ENCODE data around the gene GOLM1.
"Not testable (repeated sequence)": the region's sequence is repeated elsewhere in the genome, so short reads cannot be mapped to it uniquely, and the experiment has no call there.

GOLM1 gene, protein sequence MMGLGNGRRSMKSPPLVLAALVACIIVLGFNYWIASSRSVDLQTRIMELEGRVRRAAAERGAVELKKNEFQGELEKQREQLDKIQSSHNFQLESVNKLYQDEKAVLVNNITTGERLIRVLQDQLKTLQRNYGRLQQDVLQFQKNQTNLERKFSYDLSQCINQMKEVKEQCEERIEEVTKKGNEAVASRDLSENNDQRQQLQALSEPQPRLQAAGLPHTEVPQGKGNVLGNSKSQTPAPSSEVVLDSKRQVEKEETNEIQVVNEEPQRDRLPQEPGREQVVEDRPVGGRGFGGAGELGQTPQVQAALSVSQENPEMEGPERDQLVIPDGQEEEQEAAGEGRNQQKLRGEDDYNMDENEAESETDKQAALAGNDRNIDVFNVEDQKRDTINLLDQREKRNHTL

DNA sequence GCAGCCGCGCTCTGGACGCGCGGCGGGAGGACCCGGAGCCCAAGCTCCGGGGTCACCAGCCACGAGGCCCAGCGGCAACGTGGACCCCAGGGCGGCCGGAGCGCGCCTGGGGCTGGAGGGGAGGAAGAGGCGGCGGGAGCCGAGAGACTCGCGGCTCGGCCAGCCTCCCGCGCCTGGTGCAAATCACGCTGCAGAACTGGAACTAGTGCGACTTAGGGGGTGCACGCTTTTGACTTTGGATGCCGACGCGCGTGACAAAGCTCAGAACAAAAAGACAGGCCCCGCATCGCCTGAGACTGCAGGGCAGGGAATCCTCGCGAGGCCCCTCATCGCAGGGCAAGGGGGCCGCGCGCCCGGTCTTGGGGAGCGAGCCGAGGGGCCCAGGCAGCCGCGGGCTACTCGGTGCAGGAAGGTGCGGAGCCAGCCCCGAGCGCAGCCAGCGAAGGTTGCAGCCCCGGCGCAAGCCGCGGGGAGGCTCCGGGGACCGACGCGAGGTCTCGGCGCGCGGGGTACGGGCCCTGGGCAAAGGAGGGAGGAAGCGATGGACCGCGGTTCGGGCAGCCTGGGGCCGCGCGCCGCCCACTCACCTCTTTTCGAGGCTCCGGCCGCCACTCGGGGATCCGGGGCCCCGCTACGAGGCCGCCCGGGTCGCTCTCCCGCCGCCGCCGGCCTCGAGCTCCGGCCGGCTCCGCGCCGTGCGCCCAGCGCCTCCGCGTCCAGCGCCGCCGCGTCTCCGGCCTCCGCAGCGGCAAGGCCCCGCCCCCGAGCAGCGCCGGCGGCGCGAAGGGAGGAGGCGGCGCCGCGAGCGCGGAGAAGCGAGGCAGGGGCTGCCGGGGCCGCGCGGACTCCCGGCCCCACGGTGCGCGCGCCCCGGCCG is at the start of gene GOLM1:
GOLM1 (minus strand) TSS at position 735 of the 877 bp plus-strand sequence. CDS start 20,238 bp downstream, outside the sequence.
- peak in 1 of 2 donors; percentile 11 for DNase-seq (ENCODE audit: low read depth in 2 of 2)

DNA sequence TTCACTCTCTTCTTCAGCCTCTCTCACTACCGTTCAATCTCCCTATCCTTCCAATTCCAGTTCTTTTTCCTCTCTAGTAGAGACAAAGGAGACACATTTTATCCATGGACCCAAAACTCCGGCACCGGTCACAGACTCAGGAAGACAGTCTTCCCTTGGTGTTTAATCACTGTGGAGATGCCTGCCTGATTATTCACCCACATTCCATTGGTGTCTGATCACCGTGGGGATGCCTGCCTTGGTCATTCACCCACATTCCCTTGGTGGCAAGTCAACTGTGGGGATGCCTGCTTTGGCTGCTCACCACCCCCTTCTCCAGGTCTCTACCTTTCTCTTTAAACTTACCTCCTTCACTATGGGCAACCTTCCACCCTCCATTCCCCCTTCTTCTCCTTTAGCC is 47.3 kb upstream of the GOLM1 start:
- DNase-seq (ENCODE audit: low read depth in 2 of 2) = not testable (repeated sequence)

DNA sequence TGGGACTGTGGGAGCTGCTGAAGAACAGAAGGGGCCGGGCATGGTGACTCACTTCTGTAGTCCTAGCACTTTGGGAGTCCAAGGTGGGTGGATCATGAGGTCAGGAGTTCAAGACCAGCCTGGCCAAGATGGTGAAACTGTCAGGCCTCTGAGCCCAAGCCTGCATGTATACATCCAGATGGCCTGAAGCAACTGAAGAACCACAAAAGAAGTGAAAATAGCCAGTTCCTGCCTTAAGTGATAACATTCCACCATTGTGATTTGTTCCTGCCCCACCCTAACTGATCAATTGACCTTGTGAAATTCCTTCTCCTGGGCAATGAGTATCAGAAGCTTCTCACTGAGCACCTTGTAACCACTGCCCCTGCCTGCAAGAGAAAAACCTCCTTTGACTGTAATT is 46.6 kb upstream of the GOLM1 start:
- not testable (repeated sequence) for DNase-seq (ENCODE audit: low read depth in 2 of 2)

DNA sequence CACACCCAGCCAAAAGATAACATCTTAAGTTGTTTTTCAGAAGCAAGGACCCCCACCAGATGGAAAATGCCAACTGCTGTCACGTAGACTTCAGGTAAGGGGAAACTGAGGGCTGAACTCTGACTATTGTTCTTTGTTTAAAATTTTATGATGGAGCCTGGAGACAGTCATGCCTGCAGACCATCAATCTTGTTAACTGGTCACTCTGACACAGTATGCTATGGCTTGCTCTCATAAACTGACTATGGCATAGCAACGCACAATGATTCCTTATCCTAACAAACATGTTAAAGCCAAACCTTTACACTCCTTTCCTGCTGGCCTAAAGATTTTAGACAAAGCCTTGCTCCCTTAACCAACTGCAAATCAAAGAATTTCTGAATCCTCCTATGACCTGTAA is 43.6 kb upstream of the GOLM1 start:
- DNase-seq (ENCODE audit: low read depth in 2 of 2) = no peak

DNA sequence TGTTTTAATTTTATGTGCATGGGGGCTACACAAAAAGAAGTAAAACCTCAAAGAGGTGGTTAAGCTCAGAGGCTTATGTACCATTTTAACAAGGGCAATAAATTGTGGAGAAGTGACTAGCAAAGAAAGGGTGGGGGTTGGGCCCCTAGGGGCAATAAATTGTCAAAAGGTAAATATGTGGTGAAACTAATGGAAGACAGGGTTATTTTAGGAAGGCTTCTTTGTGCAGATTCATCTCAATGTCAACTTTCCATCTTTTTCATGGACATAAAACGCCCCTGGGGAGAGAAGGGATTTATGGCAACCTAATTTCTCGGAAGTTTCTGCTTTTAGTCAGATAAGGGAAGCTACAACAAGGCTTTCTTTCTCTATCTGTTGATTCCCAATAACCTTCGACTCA is 42.5 kb upstream of the GOLM1 start:
- no peak for DNase-seq (ENCODE audit: low read depth in 2 of 2)

DNA sequence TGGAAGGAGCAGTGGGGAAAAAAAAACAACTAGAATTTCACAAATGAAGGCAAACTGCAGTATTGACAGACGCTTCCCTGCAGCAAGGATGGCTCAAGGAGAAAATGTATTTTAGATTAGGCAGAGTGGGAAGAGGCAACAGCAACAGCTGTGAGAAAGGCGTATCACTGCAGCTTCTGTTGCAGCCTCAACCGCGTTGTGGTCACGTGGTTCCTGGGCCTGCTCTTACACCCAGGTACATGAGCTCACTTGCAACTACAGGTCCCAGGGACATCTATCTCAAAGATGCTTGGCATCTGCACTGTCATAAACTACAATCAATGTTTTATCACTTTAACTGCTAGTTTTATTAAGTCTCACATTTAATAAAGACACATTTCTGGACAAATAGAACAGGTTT is 36.0 kb upstream of the GOLM1 start:
- DNase-seq (ENCODE audit: low read depth in 2 of 2) = no peak

DNA sequence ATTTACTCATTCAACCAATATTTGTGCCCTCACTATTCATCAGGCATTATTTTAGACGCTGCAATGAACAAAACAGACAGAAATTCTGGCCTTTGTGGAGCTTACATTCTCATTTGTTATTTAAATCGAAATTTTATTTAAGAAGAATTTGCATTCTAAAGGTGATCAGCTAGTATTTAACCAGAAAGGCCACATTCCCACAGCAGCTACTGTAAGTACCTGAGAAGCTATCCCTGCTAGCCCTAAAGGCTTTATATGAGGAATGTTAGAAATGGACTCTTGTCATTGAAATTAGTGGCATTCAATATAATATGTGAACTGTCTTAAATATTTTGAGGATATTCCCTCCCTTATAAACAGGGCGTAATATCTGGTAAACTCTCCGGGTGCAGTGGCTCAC is 35.0 kb upstream of the GOLM1 start:
- DNase-seq (ENCODE audit: low read depth in 2 of 2) = no peak

DNA sequence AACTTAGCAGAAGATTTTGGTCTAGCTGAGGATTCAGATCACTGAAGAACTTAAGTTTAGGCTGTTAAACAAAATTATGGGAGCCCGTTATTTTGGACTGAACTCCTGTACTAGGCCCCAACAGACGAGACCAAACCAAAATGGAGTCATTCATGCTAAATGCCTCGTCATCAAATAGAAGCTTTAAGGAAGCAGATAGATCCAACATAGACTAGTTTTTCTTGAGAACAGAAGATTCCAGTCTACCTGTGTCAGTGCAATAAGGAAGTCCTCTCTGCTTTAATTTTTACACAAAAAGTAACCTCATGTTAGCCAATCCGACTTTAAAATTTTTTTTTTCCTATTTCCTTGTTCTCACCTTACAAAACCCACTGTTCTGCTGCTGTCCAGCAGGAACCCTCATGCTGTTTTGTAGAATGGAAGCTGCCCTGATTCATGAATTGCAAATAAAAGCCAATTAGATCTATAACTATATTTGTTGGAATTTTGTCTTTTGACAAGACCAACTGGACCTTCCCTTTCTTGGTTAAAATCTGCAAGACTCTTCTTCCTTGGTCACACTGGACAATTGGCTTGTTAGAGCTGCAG is 29.0 kb upstream of the GOLM1 start:
- no peak for DNase-seq (ENCODE audit: low read depth in 2 of 2)

DNA sequence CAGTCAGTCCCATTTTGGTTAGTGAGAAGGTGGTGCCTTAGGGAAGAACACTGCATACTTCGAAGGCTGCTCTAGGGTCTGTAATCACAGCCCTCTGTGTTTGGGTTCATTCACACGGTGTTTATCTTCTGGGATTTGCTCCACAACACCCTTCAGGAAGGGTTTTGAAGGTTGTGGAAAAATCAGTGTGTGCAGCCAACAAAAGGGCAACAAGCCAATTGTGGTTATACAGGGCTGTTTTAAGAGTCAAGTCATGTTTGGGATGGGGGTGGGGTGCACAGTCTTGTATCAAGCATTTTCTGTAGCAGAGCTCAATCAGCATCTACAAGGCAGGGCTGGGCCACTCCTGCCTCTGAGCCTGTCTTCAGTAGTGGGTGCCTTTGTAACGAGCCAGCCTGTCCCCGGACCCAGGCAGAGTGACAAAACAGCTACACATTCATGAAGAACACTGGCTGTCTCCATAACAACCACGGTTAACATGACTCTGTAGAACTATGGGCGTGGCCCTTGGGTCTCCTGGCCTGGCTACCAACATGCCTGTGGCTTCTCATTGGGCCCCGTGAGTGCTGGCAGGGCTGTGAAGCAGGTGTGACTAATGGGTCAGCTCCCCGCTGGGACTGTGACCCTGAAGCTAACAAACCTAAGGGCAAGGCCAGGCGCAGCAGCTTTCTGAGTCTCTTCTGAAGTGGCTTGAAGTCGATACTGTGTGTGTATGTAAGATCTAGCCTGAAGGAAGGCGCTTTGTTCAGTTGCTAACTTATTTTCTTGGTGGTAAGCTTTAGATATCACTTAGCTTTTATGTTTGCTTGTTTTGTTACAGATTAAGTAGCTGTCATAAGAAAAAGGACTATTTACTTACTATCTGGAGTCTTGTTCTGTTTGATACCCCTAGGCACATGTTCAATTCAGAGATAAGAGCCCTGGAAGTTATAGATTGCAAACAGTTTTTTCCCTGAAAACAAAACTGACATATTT is 27.9 kb upstream of the GOLM1 start:
- DNase-seq (ENCODE audit: low read depth in 2 of 2) = no peak

DNA sequence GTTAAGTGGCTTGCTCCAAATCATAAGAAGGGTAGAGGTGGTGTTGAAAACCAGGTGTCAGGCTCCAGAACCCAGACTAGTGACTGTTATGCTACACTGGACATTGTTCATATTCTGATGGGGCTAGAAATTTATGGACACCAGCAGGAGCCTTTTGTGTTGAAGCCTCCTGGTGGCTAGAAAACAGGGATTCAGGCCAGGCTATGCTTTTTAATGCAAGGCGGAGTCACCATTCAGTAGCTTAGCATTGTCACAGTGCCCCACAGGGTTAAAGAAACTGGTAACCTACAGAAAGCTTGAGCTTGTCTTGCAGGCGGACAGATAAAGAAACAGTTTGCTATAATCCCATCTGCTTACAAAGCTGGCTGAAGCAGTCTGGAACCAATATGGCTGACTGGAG is 23.0 kb upstream of the GOLM1 start:
- no peak for DNase-seq (ENCODE audit: low read depth in 2 of 2)

DNA sequence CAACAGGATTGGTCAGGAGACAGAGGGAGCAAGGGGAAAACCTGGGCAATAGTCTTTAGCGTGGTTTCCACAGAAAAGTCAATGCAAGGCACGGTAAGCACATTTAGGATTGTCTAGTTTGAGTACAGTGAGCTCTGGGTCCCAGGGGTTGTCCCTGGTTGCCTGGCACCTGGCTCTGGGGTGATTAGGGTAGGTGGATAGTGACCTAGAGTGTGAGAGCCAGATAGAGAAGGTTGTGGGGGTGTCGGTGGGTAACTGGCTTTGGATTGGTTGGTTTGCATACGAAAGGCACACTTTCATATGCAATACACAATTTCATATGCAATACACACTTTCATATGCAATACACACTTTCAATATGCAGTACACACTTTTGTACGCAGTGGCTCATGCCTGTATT is 20.1 kb upstream of the GOLM1 start:
- no peak for DNase-seq (ENCODE audit: low read depth in 2 of 2)

DNA sequence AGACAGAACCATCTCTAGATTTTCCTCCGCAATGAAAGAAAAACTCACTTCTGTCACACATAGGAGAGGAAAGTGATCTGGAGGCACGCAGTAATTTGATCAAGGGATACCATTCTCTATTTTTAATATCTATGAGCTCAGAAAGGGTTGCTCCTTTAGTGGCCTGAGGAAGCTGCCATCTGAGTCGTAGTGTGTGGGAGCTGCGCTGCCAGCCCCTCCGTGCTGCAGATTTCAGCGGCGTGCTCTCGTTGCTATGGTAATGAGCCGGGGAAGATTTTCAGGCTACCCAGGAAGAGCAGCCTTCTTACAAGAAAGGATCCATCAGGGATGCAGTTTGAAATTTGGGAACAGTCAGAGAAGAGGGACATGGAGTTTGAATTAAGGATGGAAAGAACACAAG is 17.1 kb upstream of the GOLM1 start:
- no peak for DNase-seq (ENCODE audit: low read depth in 2 of 2)

DNA sequence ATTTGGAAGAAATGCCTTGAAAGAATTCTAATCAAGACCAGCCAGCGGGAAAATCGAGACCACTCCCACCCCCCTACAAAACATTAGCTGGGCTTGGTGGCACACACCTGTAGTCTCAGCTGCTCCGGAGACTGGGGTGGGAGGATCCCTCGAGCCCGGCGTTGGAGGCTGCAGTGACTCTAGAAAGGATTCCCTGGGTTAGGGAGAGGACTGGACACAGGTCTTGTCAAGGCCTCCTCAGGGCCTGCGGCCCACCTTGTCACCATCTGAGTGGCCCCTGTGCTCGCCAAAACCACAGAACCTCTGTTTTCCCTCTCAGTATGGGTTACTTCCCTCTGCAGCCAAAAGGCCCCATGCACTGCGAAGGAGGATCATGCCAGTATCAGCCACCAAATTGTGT is 16.5 kb upstream of the GOLM1 start:
- DNase-seq (ENCODE audit: low read depth in 2 of 2) = no peak

DNA sequence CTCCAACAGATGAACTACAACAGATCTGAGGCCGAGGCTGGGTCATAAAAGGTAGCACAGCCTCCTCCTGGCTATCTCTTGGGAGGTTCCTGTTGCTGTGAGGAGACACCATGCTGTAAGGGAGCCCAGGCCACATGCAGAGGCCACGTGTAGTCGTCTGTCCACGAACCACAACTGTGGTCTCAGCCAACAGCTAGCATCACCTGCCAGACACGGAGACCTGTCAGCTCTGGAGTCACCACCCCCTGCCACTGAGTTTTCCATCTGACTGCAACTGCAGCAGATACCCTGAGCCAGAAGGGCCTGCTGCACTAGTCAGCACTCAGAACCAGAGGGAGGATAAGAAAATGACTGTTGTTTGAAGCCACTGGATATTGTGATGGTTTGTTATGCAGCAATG is 12.7 kb upstream of the GOLM1 start:
- no peak for DNase-seq (ENCODE audit: low read depth in 2 of 2)

DNA sequence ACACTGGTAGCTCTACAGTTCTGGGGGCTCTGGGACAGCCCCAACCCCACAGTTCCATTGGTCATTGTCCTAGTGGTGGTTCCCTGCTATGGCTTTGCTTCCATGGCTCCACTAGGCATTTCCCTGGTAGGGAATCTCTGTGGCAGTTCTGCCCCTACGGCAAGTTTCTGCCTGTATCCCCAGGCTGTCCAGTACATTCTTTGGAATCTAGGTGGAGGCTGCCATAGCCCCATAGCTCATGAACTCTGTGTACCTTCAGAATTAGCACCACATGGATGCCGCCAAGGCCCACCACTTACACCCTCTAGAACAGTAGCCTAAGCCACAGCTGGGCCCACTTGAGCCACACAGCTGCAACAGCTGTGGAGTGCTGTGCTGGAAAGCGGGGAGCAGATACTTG is 3.3 kb upstream of the GOLM1 start:
- no peak for DNase-seq (ENCODE audit: low read depth in 2 of 2)

DNA sequence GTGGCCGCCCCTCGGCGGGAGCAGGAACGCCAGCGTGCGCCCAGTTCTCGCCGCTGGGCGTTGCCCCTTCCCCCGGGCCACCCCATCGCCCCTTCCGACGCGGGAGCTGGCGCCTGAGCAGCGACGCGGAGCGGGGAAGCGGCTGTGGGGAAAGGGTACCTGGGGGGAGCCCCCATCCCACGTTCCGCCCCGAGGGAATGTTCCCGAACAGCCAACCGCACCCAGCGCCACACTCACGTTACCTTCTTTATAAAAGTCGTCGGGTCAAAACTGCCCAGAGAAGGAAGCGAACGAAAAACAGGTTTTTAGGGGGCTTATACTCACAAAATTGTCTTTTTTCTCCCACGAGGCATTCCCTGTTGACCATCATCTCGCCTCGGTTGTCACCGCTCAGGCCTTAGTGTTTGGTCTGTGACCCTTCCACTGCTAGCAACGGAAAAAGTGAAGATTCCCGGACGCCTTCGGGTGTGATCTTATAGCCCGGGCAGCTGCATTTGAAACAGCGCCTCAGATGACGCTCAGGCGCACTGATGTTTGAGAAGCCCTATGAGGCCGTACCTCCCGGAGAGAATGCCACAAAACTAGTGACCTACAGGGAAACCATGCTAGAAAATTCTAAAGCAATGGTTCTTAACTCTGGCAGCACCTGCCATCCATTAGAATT is 475 bp upstream of the GOLM1 start:
- DNase-seq (ENCODE audit: low read depth in 2 of 2) = peak in 1 of 2 donors; percentile 4

DNA sequence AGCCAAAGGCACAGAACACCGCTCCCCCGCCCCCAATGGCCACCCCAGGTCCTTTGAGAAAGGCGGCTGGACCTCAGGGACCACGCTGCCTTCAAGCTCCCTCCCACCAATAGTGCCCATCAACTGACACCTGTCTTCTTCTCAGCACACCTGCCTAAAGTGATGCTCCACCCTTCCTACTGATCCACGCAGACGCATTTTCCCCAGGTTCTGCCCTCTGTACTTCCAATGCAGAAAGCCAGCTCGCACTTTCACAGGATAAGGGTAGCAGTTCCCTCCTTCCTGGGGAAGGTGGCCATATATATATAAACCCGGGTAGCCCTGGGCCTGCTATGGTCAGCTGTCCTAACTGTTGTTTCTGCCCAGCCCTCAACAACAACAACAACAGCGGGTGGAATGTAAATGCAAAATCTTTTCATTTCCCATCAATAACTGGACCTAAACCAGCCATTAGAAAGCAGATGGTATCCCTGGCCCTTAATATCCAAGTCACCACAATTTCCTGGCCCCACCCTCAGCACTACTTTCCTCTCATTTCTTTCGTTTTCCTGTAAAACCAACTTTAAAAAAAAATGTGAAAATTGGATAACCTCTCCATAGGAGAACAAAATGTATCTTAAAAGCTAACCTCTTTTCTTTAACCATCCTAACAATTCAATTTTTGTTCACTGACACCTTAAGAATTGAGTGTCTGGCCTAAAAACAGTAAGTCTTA is 1.7 kb downstream of the GOLM1 start:
- DNase-seq (ENCODE audit: low read depth in 2 of 2) = no peak

DNA sequence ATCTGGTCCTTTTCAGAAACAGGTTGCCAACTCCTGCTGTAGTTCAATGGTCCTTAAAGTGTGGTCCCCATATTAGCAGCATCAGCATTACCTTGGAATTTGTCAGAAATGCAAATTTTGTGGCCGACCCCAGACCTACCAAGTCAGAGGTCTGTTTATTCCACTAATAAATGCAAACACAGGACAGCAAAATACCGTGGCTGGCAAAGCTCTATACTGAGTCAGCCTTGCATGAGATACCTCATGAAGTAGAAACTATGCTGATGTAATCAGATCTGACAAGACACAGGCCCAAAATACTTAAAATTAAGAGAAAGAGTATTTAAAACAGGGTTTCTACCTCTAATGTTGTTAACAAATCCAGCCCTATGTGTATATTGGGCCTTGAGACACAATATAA is 3.0 kb downstream of the GOLM1 start:
- DNase-seq (ENCODE audit: low read depth in 2 of 2) = no peak

DNA sequence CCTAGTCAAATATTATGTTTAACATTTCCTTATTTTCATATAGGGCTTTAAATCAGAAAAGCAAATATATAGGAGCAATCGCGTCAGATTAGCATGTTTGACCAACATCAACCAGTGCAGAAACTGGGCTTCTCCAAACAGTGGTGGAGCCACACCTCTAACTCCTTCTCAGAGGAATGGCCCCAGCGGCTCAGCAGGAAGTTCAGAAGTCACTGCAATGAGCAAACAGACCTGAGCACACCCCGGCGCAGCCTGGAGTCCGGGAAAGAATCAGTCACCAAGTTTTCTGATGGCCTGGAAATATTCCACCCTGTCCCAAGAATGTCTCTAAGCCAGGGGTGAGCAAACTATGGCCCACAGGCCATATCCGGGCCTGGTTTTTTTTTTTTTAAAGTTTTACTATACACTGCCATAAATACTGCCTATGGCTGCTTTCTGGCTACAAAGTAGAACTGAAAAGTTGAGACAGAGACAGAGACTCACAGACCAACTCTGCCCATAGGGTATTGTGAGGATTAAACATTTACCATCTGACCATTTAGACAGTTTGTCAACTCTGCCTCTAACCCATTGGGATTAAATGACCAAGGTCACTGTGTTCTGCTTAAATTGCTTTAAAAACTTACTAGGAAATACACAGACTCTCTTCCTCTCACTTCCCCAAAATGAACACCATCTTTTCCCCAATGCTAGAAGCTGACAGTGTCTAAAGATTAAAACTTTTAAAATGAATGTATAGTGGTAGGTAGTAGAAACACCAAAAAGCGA is 5.4 kb downstream of the GOLM1 start:
- DNase-seq (ENCODE audit: low read depth in 2 of 2) = no peak

All from stimulated activated CD4-positive, alpha-beta T cell treated with anti-CD3 and anti-CD28 coated beads, Interleukin-4, amount 100 ng/mL, for 48 hours (primary cell).